Measurements from ENCODE around the gene STARD3.

- no peak for TF ChIP-seq CTCF (IDR thresholded peaks at IDR 0.05)
- TF ChIP-seq POLR2A (IDR thresholded peaks at IDR 0.05), result no peak
Measured at GRCh38 chr17:39651923-39652586, 15.1 kb downstream of the STARD3 start.
